Measurements from ENCODE around the gene ALK.

DNA sequence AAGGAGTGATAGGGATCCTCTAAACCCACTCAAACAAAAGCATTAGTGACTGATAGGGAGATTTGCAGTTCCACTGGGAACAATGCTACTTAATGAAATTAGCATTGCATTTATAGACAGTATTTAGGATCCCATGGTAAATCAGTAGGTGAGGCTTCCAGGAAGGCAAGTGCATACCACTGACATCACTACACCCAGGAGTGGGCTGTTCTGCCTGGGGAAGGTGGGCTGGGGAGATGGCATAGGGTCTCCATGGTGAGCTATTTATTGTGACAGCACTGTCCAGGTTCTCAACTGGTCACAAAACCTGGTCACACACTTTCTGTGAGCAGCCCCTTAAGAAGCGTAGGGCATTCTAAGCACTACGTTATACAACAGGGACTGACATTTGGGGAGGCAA, 262.2 kb downstream of the ALK start:
- TF ChIP-seq POLR2AphosphoS5 (IDR thresholded peaks at IDR 0.05; ENCODE audit: borderline replicate concordance, low read depth, low read length): no peak
- TF ChIP-seq EZH2 (IDR thresholded peaks at IDR 0.05): no peak
- no peak for TF ChIP-seq FOXP2 (optimal IDR thresholded peaks at IDR 0.05; ENCODE audit: control extremely low read depth, extremely low read length, insufficient read depth)
